Activated CD4-positive, alpha-beta T cell treated with anti-CD3 and anti-CD28 coated beads for 48 hours (primary cell): ENCODE results near the gene MSI2.

Experiments
- DNase-seq: peaks from one replicate; pipeline ENCODE4 v3.0.0-alpha.2; 2020

MSI2 gene

GRCh38 chr17:57420734-57421717 is 164.7 kb downstream of the MSI2 start:
- DNase-seq: no peak

- peak; percentile 50 for DNase-seq
Measured at GRCh38 chr17:57422574-57423164, 166.3 kb downstream of the MSI2 start.

- no peak for DNase-seq
Measured at GRCh38 chr17:57423541-57423940, 167.2 kb downstream of the MSI2 start.

GRCh38 chr17:57424273-57424672 is 167.9 kb downstream of the MSI2 start:
- DNase-seq: no peak

- no peak for DNase-seq
Measured at GRCh38 chr17:57424777-57425188, 168.5 kb downstream of the MSI2 start.

GRCh38 chr17:57425431-57425830 is 169.1 kb downstream of the MSI2 start:
- DNase-seq: no peak

- DNase-seq: no peak
Measured at GRCh38 chr17:57425903-57426880, 169.9 kb downstream of the MSI2 start.

- no peak for DNase-seq
Measured at GRCh38 chr17:57429966-57430365, 173.6 kb downstream of the MSI2 start.

GRCh38 chr17:57431415-57431814 is 175.1 kb downstream of the MSI2 start:
- DNase-seq: no peak

- no peak for DNase-seq
Measured at GRCh38 chr17:57432507-57433277, 176.4 kb downstream of the MSI2 start.

- no peak for DNase-seq
Measured at GRCh38 chr17:57433452-57433851, 177.1 kb downstream of the MSI2 start.

- DNase-seq: no peak
Measured at GRCh38 chr17:57434361-57434760, 178.0 kb downstream of the MSI2 start.

GRCh38 chr17:57436565-57436964 is 180.2 kb downstream of the MSI2 start:
- no peak for DNase-seq

- DNase-seq: no peak
Measured at GRCh38 chr17:57438066-57438731, 181.9 kb downstream of the MSI2 start.

GRCh38 chr17:57439651-57440050 is 183.3 kb downstream of the MSI2 start:
- no peak for DNase-seq

- DNase-seq: peak; percentile 90
Measured at GRCh38 chr17:57440522-57441269, 184.4 kb downstream of the MSI2 start.

GRCh38 chr17:57441270-57441600 is 184.9 kb downstream of the MSI2 start:
- DNase-seq: no peak

- DNase-seq: no peak
Measured at GRCh38 chr17:57442401-57442823, 186.1 kb downstream of the MSI2 start.

- DNase-seq: peak; percentile 79
Measured at GRCh38 chr17:57442914-57443571, 186.7 kb downstream of the MSI2 start.

- DNase-seq: no peak
Measured at GRCh38 chr17:57443781-57444180, 187.5 kb downstream of the MSI2 start.
